Activated CD4-positive, alpha-beta T cell treated with anti-CD3 and anti-CD28 coated beads, Interleukin-2, amount 10 ng/mL, durations not matched to agents 24 days and 14 days (primary cell): Measurements from ENCODE around the gene DRGX. TPM values are rescaled to one million over a fixed set of nuclear protein-coding genes. Genes with fewer than 3 reads are reported as not detected.

Experiments used
- DNase-seq: peaks from one replicate; pipeline ENCODE4 v3.0.0; 2022
- H3K27ac Mint-ChIP-seq: one replicate; pipeline ENCODE4 v1.8.0; 2022; ENCODE audit warnings: mild to moderate bottlenecking, mixed read lengths
- H3K27me3 Mint-ChIP-seq: one replicate; pipeline ENCODE4 v1.8.0; 2022; ENCODE audit warnings: mixed read lengths
- H3K36me3 Mint-ChIP-seq: one replicate; pipeline ENCODE4 v1.8.0; 2022; ENCODE audit warnings: low read depth, mild to moderate bottlenecking, mixed read lengths
- H3K4me1 Mint-ChIP-seq: one replicate; pipeline ENCODE4 v1.8.0; 2021; ENCODE audit warnings: mixed read lengths
- H3K4me3 Mint-ChIP-seq: one replicate; pipeline ENCODE4 v1.8.0; 2022; ENCODE audit warnings: mild to moderate bottlenecking, moderate library complexity, mixed read lengths
- H3K9me3 Mint-ChIP-seq: one replicate; pipeline ENCODE4 v1.8.0; 2021; ENCODE audit warnings: mixed read lengths
- intact Hi-C: fragments of 100-400 bp; cut with micrococcal nuclease; formaldehyde crosslinking; loops from one replicate; pipeline ENCODE4 v1.15.1; 2023
- total RNA-seq: library from RNA; stranded (reverse); gene quantifications from 2 replicates; pipeline ENCODE4 v1.2.3, GENCODE V29; 2022

DRGX gene
- total RNA-seq, 1 donor from 2014 or later, result 0.09 TPM

- H3K27me3 Mint-ChIP-seq, result peaks cover 10% of the 10 kb centered on the region
These were observed 20.0 kb upstream of the DRGX start for GRCh38 chr10:49415846-49416245.

GRCh38 chr10:49415109-49415508 lies 19.2 kb upstream of the DRGX start:
- intact Hi-C loops, result no loop called here
- H3K4me1 Mint-ChIP-seq, result no peaks in the 10 kb centered on the region
- DNase-seq, result no peak
- H3K9me3 Mint-ChIP-seq, result no peaks in the 10 kb centered on the region
- peaks cover 11% of the 10 kb centered on the region for H3K27me3 Mint-ChIP-seq
- no peak overlapping the region for H3K4me3 Mint-ChIP-seq
- H3K27ac Mint-ChIP-seq, result no peak overlapping the region
- H3K36me3 Mint-ChIP-seq, result no peaks in the 10 kb centered on the region

More at GRCh38 chr10:49415846-49416245, 20.0 kb upstream of the DRGX start:
- Mint-ChIP-seq H3K9me3 (no peaks in the 10 kb centered on the region), H3K4me1 (no peaks in the 10 kb centered on the region), H3K36me3 (no peaks in the 10 kb centered on the region), H3K4me3 (no peak overlapping the region), H3K27ac (no peak overlapping the region)
- intact Hi-C loops, result no loop called here
- DNase-seq, result no peak

GRCh38 chr10:49414496-49414895 lies 18.6 kb upstream of the DRGX start:
- Mint-ChIP-seq H3K9me3 (no peaks in the 10 kb centered on the region), H3K27me3 (peaks cover 12% of the 10 kb centered on the region), H3K36me3 (no peaks in the 10 kb centered on the region), H3K27ac (no peak overlapping the region), H3K4me3 (no peak overlapping the region), H3K4me1 (no peaks in the 10 kb centered on the region)
- DNase-seq, result no peak
- intact Hi-C loops, result no loop called here

GRCh38 chr10:49412571-49412970 lies 16.7 kb upstream of the DRGX start:
- intact Hi-C loops, result no loop called here
- no peak for DNase-seq
- Mint-ChIP-seq H3K27me3 (peaks cover 17% of the 10 kb centered on the region), H3K4me1 (peaks cover 2% of the 10 kb centered on the region), H3K9me3 (no peaks in the 10 kb centered on the region), H3K4me3 (no peak overlapping the region), H3K36me3 (no peaks in the 10 kb centered on the region), H3K27ac (no peak overlapping the region)

GRCh38 chr10:49410365-49411074 lies 14.6 kb upstream of the DRGX start:
- H3K27me3 Mint-ChIP-seq, result peaks cover 21% of the 10 kb centered on the region
- H3K27ac Mint-ChIP-seq, result no peak overlapping the region
- no peaks in the 10 kb centered on the region for H3K36me3 Mint-ChIP-seq
- intact Hi-C loops, result no loop called here
- peaks cover 2% of the 10 kb centered on the region for H3K4me1 Mint-ChIP-seq
- H3K9me3 Mint-ChIP-seq, result no peaks in the 10 kb centered on the region
- DNase-seq, result no peak
- no peak overlapping the region for H3K4me3 Mint-ChIP-seq

GRCh38 chr10:49409755-49410154 lies 13.9 kb upstream of the DRGX start:
- peaks cover 2% of the 10 kb centered on the region for H3K4me1 Mint-ChIP-seq
- DNase-seq, result no peak
- intact Hi-C loops, result no loop called here
- H3K36me3 Mint-ChIP-seq, result no peaks in the 10 kb centered on the region
- H3K27ac Mint-ChIP-seq, result no peak overlapping the region
- no peak overlapping the region for H3K4me3 Mint-ChIP-seq
- peaks cover 21% of the 10 kb centered on the region for H3K27me3 Mint-ChIP-seq
- H3K9me3 Mint-ChIP-seq, result no peaks in the 10 kb centered on the region

- H3K9me3 Mint-ChIP-seq, result no peaks in the 10 kb centered on the region
- H3K4me3 Mint-ChIP-seq, result no peak overlapping the region
- intact Hi-C loops, result no loop called here
- H3K4me1 Mint-ChIP-seq, result peaks cover 2% of the 10 kb centered on the region
- H3K27me3 Mint-ChIP-seq, result peaks cover 25% of the 10 kb centered on the region
- DNase-seq, result no peak
- H3K27ac Mint-ChIP-seq, result no peak overlapping the region
- no peaks in the 10 kb centered on the region for H3K36me3 Mint-ChIP-seq
These were observed 12.8 kb upstream of the DRGX start for GRCh38 chr10:49408519-49409306.

GRCh38 chr10:49407552-49408137 lies 11.8 kb upstream of the DRGX start:
- Mint-ChIP-seq H3K27me3 (peaks cover 28% of the 10 kb centered on the region), H3K4me1 (peaks cover 2% of the 10 kb centered on the region), H3K9me3 (no peaks in the 10 kb centered on the region), H3K4me3 (no peak overlapping the region), H3K36me3 (no peaks in the 10 kb centered on the region), H3K27ac (no peak overlapping the region)
- peak; percentile 92 for DNase-seq
- intact Hi-C loops, result loop anchor here (1.0 kb wide), 1 partner anchor 105 kb away; no protein-coding TSS in a partner anchor

GRCh38 chr10:49407151-49407550 lies 11.3 kb upstream of the DRGX start:
- H3K4me1 Mint-ChIP-seq, result peaks cover 2% of the 10 kb centered on the region
- peaks cover 27% of the 10 kb centered on the region for H3K27me3 Mint-ChIP-seq
- intact Hi-C loops, result loop anchor here (1.0 kb wide), 1 partner anchor 105 kb away; no protein-coding TSS in a partner anchor
- no peak for DNase-seq
- no peaks in the 10 kb centered on the region for H3K36me3 Mint-ChIP-seq
- H3K4me3 Mint-ChIP-seq, result no peak overlapping the region
- no peak overlapping the region for H3K27ac Mint-ChIP-seq
- no peaks in the 10 kb centered on the region for H3K9me3 Mint-ChIP-seq

- no peak for DNase-seq
- Mint-ChIP-seq H3K36me3 (no peaks in the 10 kb centered on the region), H3K4me1 (peaks cover 2% of the 10 kb centered on the region), H3K27ac (no peak overlapping the region), H3K27me3 (peaks cover 36% of the 10 kb centered on the region), H3K9me3 (no peaks in the 10 kb centered on the region), H3K4me3 (no peak overlapping the region)
- intact Hi-C loops, result no loop called here
These were observed 8.5 kb upstream of the DRGX start for GRCh38 chr10:49404321-49404878.

- peaks cover 43% of the 10 kb centered on the region for H3K27me3 Mint-ChIP-seq
- no peak for DNase-seq
- intact Hi-C loops, result no loop called here
- peaks cover 4% of the 10 kb centered on the region for H3K4me1 Mint-ChIP-seq
- H3K9me3 Mint-ChIP-seq, result no peaks in the 10 kb centered on the region
- no peak overlapping the region for H3K27ac Mint-ChIP-seq
- no peak overlapping the region for H3K4me3 Mint-ChIP-seq
- no peaks in the 10 kb centered on the region for H3K36me3 Mint-ChIP-seq
These were observed 7.5 kb upstream of the DRGX start for GRCh38 chr10:49403363-49403762.

- intact Hi-C loops, result no loop called here
- Mint-ChIP-seq H3K4me3 (no peak overlapping the region), H3K27ac (no peak overlapping the region), H3K36me3 (no peaks in the 10 kb centered on the region), H3K4me1 (peaks cover 2% of the 10 kb centered on the region), H3K27me3 (peaks cover 60% of the 10 kb centered on the region), H3K9me3 (no peaks in the 10 kb centered on the region)
- no peak for DNase-seq
These were observed 4.5 kb upstream of the DRGX start for GRCh38 chr10:49400365-49400764.

GRCh38 chr10:49398986-49399385 lies 3.1 kb upstream of the DRGX start:
- Mint-ChIP-seq H3K36me3 (no peaks in the 10 kb centered on the region), H3K9me3 (no peaks in the 10 kb centered on the region), H3K4me3 (no peak overlapping the region), H3K27ac (no peak overlapping the region), H3K27me3 (peaks cover 67% of the 10 kb centered on the region), H3K4me1 (peaks cover 2% of the 10 kb centered on the region)
- intact Hi-C loops, result loop anchor here (5.0 to 10.0 kb wide), 2 partner anchors 208 to 366 kb away; partner anchors contain the start of gene OGDHL
- no peak for DNase-seq
